Measurements from ENCODE around the gene CCL19. TPM values are rescaled to one million over a fixed set of nuclear protein-coding genes. Genes with fewer than 3 reads are reported as not detected.
A peak's percentile ranks its signal among the peaks of the same experiment; 100 is the strongest.

The CCL19 gene
- total RNA-seq, 1 experiment from 2014 or later = not detected

- ChIA-PET CTCF (no interaction called here), POLR2A (no interaction called here)
- H3K27ac ChIP-seq (ENCODE audit: low read length) = no peak overlapping the region
- BruUV-seq (replicated peaks) = no TSS peak
- ATAC-seq (no peak), DNase-seq (ENCODE audit: low read depth, low spot score) (no peak)
- H3K27me3 ChIP-seq (ENCODE audit: control insufficient read depth, insufficient read depth, low read length) = no peaks in the 10 kb centered on the region; the same call in 1 of the 2 replicates
- no peaks in the 10 kb centered on the region for H3K4me1 ChIP-seq (ENCODE audit: control insufficient read depth, insufficient read depth, low read length)
- no peak for TF ChIP-seq POLR2AphosphoS5 (IDR thresholded peaks at IDR 0.05; ENCODE audit: low read depth, low read length)
- TF ChIP-seq, protein P1, sequence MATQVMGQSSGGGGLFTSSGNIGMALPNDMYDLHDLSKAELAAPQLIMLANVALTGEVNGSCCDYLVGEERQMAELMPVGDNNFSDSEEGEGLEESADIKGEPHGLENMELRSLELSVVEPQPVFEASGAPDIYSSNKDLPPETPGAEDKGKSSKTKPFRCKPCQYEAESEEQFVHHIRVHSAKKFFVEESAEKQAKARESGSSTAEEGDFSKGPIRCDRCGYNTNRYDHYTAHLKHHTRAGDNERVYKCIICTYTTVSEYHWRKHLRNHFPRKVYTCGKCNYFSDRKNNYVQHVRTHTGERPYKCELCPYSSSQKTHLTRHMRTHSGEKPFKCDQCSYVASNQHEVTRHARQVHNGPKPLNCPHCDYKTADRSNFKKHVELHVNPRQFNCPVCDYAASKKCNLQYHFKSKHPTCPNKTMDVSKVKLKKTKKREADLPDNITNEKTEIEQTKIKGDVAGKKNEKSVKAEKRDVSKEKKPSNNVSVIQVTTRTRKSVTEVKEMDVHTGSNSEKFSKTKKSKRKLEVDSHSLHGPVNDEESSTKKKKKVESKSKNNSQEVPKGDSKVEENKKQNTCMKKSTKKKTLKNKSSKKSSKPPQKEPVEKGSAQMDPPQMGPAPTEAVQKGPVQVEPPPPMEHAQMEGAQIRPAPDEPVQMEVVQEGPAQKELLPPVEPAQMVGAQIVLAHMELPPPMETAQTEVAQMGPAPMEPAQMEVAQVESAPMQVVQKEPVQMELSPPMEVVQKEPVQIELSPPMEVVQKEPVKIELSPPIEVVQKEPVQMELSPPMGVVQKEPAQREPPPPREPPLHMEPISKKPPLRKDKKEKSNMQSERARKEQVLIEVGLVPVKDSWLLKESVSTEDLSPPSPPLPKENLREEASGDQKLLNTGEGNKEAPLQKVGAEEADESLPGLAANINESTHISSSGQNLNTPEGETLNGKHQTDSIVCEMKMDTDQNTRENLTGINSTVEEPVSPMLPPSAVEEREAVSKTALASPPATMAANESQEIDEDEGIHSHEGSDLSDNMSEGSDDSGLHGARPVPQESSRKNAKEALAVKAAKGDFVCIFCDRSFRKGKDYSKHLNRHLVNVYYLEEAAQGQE (IDR thresholded peaks at IDR 0.05; ENCODE audit: insufficient read depth in 1 of 2, low read depth in 2 of 2, low read length in 1 of 2) = no peak
- TF ChIP-seq TCF7L2 (IDR thresholded peaks at IDR 0.05; ENCODE audit: low read depth, low read length) = no peak
- TF ChIP-seq, protein P2, sequence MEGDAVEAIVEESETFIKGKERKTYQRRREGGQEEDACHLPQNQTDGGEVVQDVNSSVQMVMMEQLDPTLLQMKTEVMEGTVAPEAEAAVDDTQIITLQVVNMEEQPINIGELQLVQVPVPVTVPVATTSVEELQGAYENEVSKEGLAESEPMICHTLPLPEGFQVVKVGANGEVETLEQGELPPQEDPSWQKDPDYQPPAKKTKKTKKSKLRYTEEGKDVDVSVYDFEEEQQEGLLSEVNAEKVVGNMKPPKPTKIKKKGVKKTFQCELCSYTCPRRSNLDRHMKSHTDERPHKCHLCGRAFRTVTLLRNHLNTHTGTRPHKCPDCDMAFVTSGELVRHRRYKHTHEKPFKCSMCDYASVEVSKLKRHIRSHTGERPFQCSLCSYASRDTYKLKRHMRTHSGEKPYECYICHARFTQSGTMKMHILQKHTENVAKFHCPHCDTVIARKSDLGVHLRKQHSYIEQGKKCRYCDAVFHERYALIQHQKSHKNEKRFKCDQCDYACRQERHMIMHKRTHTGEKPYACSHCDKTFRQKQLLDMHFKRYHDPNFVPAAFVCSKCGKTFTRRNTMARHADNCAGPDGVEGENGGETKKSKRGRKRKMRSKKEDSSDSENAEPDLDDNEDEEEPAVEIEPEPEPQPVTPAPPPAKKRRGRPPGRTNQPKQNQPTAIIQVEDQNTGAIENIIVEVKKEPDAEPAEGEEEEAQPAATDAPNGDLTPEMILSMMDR (IDR thresholded peaks at IDR 0.05) = no peak
- intact Hi-C loops (cut with micrococcal nuclease; ENCODE audit: unreplicated experiment) (no loop called here), in situ Hi-C loops (cut with HindIII; ENCODE audit: low pct_unique_long_range_greater_than_20kb, low sequenced_read_pairs) (no loop called here)
- H3K4me3 ChIP-seq (ENCODE audit: low read depth in 2 of 2, low read length in 2 of 2) = no peak overlapping the region
- no peaks in the 10 kb centered on the region for H3K36me3 ChIP-seq (ENCODE audit: control insufficient read depth, insufficient read depth, low read length)
- H3K9me3 ChIP-seq (ENCODE audit: control insufficient read depth, insufficient read depth, low read depth, low read length) = no peaks in the 10 kb centered on the region
Observed at GRCh38 chr9:34712140-34712539, 21.1 kb upstream of the CCL19 start.

DNA sequence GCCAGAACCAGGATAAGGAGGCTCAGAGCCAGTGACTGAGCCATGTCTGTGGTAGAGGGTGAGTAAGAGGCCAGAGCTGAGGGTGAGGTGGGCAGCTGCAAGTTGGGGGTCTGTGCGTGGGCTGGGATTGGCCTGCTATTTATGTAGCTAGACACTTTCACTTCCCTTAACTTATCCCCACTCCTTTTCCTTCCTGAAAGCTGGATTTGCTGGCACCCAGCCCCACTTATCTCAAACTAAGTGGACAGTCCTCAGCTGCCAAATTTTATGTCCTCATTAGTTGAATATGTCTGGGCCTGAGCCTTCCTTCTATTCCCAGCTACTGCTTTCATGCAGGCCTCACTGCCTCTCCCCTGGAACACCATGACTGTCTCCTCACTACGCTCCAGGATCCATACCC, 18.9 kb upstream of the CCL19 start, which contains the start of gene CCL21:
CCL21 (minus strand) TSS at position 114 of the 400 bp plus-strand sequence; CDS start at position 44, 70 bp downstream.
- no peaks in the 10 kb centered on the region; the same call in 1 of the 2 replicates for H3K27me3 ChIP-seq (ENCODE audit: control insufficient read depth, insufficient read depth, low read length)
- no peak within 1 kb of the TSS for H3K27ac ChIP-seq (ENCODE audit: low read length)
- TF ChIP-seq, protein P2 (IDR thresholded peaks at IDR 0.05) = no peak
- no peak for TF ChIP-seq SIN3A (IDR thresholded peaks at IDR 0.05; ENCODE audit: borderline replicate concordance, insufficient read depth, low read depth, low read length)
- no peak for TF ChIP-seq TCF7L2 (IDR thresholded peaks at IDR 0.05; ENCODE audit: low read depth, low read length)
- TF ChIP-seq, protein P1 (IDR thresholded peaks at IDR 0.05; ENCODE audit: insufficient read depth in 1 of 2, low read depth in 2 of 2, low read length in 1 of 2) = no peak
- no peak for TF ChIP-seq POLR2AphosphoS5 (IDR thresholded peaks at IDR 0.05; ENCODE audit: low read depth, low read length)
- no TSS peak for BruUV-seq (replicated peaks)
- no peaks in the 10 kb centered on the region for H3K9me3 ChIP-seq (ENCODE audit: control insufficient read depth, insufficient read depth, low read depth, low read length)
- no peaks in the 10 kb centered on the region for H3K4me1 ChIP-seq (ENCODE audit: control insufficient read depth, insufficient read depth, low read length)
- ATAC-seq (peak; percentile 49; the same call in 1 of the 2 replicates), DNase-seq (ENCODE audit: low read depth, low spot score) (no peak)
- CTCF ChIA-PET = no interaction called here
- in situ Hi-C loops (cut with HindIII; ENCODE audit: low pct_unique_long_range_greater_than_20kb, low sequenced_read_pairs) = no loop called here
- H3K36me3 ChIP-seq (ENCODE audit: control insufficient read depth, insufficient read depth, low read length) = no peaks in the 10 kb centered on the region
- POLR2A ChIA-PET = no interaction called here
- intact Hi-C loops (cut with micrococcal nuclease; ENCODE audit: unreplicated experiment) = no loop called here
- H3K4me3 ChIP-seq (ENCODE audit: low read depth in 2 of 2, low read length in 2 of 2) = no peak within 1 kb of the TSS

All from Panc1 (cell line).